Caki2 (cell line): Measurements from ENCODE around the gene HENMT1. TPM values are rescaled to one million over a fixed set of nuclear protein-coding genes. Genes with fewer than 3 reads are reported as not detected.
A peak's percentile ranks its signal among the peaks of the same experiment; 100 is the strongest.
"Not testable (repeated sequence)": the region's sequence is repeated elsewhere in the genome, so short reads cannot be mapped to it uniquely, and the experiment has no call there.

Experiments used
- DNase-seq: peaks from one replicate; pipeline ENCODE4 v3.0.0-alpha.2; 2015; ENCODE audit warnings: low read depth
- in situ Hi-C: cut with HindIII; loops from 2 replicates; pipeline ENCODE4 v1.10.0; 2016; ENCODE audit warnings: low sequenced_read_pairs, low pct_unique_long_range_greater_than_20kb, mixed read lengths
- total RNA-seq: library from RNA; depleted of rRNA; stranded (reverse); fragments of >200 nt; shearing (Covaris generic); gene quantifications from 2 replicates; pipeline ENCODE4 v1.2.3, GENCODE V29; 2014; ENCODE audit warnings: low replicate concordance

HENMT1 gene
- total RNA-seq, 1 experiment from 2014 or later, result 0.17 TPM

- DNase-seq, result peak; percentile 6
- in situ Hi-C loops, result no loop called here
Observed at GRCh38 chr1:108643492-108644335, 17.2 kb downstream of the HENMT1 start.

GRCh38 chr1:108640863-108641262 is 20.0 kb downstream of the HENMT1 start:
- DNase-seq, in situ Hi-C loops: not testable (repeated sequence)

- no peak for DNase-seq
- in situ Hi-C loops, result no loop called here
Observed at GRCh38 chr1:108639899-108640560, 20.9 kb downstream of the HENMT1 start.

DNA sequence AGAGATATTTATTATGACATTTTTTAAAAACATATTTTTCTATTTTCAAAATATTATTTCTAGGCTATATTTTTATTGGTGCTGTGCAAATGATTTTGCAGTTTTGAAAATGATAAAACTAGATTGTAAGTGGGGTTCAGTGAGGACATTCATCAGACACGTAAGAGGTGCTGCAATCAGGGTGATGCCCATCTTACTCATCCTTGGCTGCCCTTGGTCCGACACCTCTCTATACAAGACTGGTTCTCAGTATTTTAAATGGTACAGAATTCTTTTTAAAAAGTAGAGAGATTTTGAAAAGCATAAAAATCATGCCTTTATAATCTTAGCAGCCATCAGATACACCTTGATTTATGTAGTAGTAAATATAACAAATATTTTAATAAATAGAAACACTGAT is 24.0 kb downstream of the HENMT1 start:
- in situ Hi-C loops, result no loop called here
- DNase-seq, result no peak

DNA sequence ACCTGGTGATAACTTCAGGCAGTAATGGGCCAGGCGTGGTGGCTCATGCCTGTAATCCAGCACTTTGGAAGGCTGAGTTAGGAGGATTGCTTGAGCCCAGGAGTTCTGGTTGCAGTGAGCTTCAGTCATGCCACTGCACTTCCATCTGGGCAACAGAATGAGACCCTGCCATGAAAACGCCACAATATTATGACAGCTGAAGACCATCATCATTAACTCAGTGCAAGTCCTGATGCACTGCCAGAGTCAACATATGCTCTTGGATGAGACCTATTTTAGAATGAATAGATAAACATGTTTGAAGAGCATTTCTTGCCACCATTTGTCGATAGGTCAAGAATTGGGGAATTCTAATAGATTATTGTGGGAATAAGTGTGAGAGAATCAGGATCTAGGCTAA is 26.4 kb downstream of the HENMT1 start:
- in situ Hi-C loops, result no loop called here
- no peak for DNase-seq

GRCh38 chr1:108628665-108629064 is 32.2 kb downstream of the HENMT1 start:
- in situ Hi-C loops, result no loop called here
- DNase-seq, result no peak

- DNase-seq, result no peak
- in situ Hi-C loops, result no loop called here
Observed at GRCh38 chr1:108627951-108628350, 32.9 kb downstream of the HENMT1 start.

GRCh38 chr1:108627256-108627655 is 33.6 kb downstream of the HENMT1 start:
- in situ Hi-C loops, result no loop called here
- DNase-seq, result no peak

DNA sequence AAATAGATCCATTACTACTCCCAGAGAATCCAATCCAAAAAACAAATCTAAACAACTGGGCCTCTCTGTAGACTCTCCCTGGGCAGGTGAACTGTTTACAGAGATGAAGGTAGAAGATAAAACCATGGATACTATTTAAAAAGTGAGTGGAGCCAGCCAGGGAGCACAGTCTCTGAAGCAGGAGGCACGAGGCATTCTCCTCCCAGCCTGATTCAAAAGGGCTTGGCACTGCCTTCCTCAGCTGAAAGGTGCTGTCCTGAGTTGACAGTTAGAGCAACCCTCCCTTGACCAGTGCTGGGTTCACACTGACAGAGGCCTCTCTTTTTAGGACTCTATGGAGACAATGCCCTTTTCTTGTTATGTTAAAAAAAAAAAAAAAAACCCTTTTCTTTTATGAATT is 36.8 kb downstream of the HENMT1 start:
- in situ Hi-C loops, result no loop called here
- DNase-seq, result no peak

DNA sequence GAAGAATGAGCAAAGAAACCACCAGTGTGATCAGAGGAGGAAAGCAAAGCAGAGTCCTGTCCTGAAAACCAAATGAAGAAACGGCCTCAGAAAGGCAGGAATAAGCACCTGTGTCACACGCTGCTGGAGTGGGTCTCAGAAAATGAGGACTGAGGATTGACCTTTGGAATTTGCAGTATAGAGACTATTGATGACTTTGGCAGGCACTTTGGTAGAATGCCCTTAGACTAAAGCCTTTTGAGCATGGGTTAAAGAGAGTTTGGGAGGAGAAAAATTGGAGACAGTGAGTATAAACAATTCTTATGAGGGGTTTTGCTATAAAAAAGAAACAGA is 43.2 kb downstream of the HENMT1 start:
- no peak for DNase-seq
- in situ Hi-C loops, result no loop called here

DNA sequence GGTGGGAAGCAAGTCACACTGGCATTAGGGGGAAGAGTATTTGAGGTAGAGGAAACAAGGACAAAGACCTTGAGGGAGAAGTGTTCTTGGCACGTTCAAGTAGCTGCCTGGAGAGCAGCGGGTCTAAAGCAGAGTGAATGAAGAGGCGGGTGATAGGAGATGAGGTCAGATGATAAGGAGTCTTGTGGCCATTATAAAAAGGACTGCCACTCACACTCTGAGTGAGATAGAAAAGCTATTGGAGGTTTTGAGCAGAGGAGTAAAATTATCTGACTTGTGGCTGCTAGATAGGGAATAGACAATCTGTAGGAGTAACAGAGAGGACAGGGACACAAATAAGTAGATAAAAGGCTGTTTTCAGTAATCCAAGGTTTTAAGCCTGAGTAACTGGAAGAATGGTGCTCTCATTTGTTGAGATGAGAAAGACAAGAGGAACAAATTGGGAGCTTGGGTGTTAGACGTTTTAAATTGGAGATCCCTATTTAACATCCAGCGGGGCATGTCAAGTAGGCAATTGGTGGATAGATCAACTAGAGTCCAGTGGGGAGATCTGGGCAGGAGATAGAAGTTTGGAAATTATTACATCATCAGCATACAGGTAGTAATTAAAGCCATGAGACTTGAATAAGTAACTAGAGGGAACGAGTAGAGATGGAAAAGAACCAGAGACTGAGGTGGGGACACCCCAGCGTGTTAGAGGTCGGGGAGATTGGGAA is 43.7 kb downstream of the HENMT1 start:
- in situ Hi-C loops, result no loop called here
- DNase-seq, result no peak

GRCh38 chr1:108615544-108615943 is 45.3 kb downstream of the HENMT1 start:
- in situ Hi-C loops, result no loop called here
- no peak for DNase-seq

DNA sequence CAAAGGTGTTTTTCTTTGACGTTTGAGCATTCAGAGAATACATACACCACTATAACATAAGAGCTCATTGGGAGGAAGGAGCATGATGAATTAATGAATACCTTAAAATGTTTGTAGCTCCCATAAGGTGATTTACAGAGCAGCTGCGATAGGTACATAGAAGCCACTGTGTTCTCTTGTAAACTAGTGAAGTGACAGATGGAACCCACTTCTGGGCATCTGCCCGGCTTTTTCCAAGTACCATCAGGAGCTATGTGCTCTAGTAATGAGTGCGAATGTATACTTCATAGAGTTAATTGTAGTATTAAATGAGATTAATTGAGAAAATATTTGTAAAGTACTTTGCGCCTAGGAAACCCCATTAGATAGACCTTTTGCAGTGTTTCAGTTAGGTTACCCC is 48.4 kb downstream of the HENMT1 start:
- in situ Hi-C loops, result no loop called here
- DNase-seq, result no peak

DNA sequence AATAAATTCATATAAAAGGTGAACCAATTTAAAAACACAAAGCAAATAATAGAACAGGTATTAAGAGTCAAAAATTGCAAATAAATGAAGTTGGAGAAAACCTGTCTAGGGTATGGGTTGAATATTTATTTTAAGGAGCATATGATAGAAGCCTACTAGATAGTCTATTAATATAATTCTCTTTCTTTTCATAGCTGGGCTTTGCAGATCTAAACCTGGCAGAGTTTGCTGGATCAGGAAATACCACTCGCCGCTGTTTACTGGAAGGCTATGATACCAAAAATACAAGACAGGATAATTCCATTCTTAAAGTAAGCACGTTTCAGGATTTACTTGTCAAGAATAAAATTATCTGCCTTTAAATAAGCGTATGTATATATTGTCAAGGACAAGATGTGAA is 48.9 kb downstream of the HENMT1 start:
- in situ Hi-C loops, result no loop called here
- DNase-seq, result no peak

DNA sequence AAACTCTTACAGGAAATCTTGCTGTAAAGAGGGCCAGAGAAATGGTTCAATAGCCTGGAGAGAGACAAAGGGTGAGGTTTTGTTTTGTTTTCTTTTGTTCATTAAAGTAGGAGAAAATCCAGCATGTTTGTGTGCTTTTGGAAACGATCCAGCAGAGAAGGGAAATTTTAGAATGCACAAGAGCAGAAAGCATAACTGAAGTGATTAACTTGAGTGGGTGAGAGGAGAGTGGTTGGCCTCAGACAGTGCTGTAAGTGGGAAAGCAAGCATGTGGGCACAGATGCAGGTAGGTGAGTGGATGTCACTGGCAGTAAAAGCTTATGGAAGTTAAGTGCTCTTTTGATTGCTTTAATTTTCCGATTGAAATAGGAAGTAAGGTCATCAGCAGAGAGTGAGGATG is 50.8 kb downstream of the HENMT1 start:
- in situ Hi-C loops, result no loop called here
- peak; percentile 3 for DNase-seq

GRCh38 chr1:108609483-108610049 is 51.3 kb downstream of the HENMT1 start:
- in situ Hi-C loops, result no loop called here
- no peak for DNase-seq

- DNase-seq, result no peak
- in situ Hi-C loops, result no loop called here
Observed at GRCh38 chr1:108606478-108606877, 54.4 kb downstream of the HENMT1 start.

- DNase-seq, result no peak
- in situ Hi-C loops, result no loop called here
Observed at GRCh38 chr1:108605633-108606032, 55.3 kb downstream of the HENMT1 start.
